ENCODE measurements around the gene YWHAE. TPM values are rescaled to one million over a fixed set of nuclear protein-coding genes. Genes with fewer than 3 reads are reported as not detected.
"Not testable (repeated sequence)": the region's sequence is repeated elsewhere in the genome, so short reads cannot be mapped to it uniquely, and the experiment has no call there.

YWHAE gene
- total RNA-seq, 2 donors from 2014 or later: 643 to 716 TPM

GRCh38 chr17:1391577-1391976 is 8.4 kb downstream of the YWHAE start:
- no peaks in the 10 kb centered on the region for H3K27me3 ChIP-seq (replicated peaks; ENCODE audit: insufficient read depth)
- WGBS: 88% methylated on average over 9 of the region's 9 CpGs
- H3K4me3 ChIP-seq: no peak overlapping the region
- no peak for DNase-seq (ENCODE audit: low spot score)
- intact Hi-C loops (cut with DNase I): no loop called here
- H3K9me3 ChIP-seq: no peaks in the 10 kb centered on the region
- no peaks in the 10 kb centered on the region for H3K36me3 ChIP-seq
- TF ChIP-seq CTCF (IDR thresholded peaks at IDR 0.05) (no peak), POLR2A (IDR thresholded peaks at IDR 0.05) (no peak), POLR2AphosphoS5 (IDR thresholded peaks at IDR 0.05) (no peak)
- peaks cover 23% of the 10 kb centered on the region for H3K4me1 ChIP-seq (replicated peaks)
- H3K27ac ChIP-seq: no peak overlapping the region

- DNase-seq (ENCODE audit: low spot score): no peak
- H3K36me3 ChIP-seq: no peaks in the 10 kb centered on the region
- no peaks in the 10 kb centered on the region for H3K27me3 ChIP-seq (replicated peaks; ENCODE audit: insufficient read depth)
- intact Hi-C loops (cut with DNase I): no loop called here
- H3K9me3 ChIP-seq: no peaks in the 10 kb centered on the region
- H3K4me3 ChIP-seq: no peak overlapping the region
- no peak for TF ChIP-seq POLR2A (IDR thresholded peaks at IDR 0.05)
- no peak for TF ChIP-seq CTCF (IDR thresholded peaks at IDR 0.05)
- peak; percentile 7 for TF ChIP-seq POLR2AphosphoS5 (IDR thresholded peaks at IDR 0.05)
- H3K27ac ChIP-seq: no peak overlapping the region
- H3K4me1 ChIP-seq (replicated peaks): peaks cover 23% of the 10 kb centered on the region
- 12% methylated on average over 6 of the region's 6 CpGs for WGBS
These were observed 9.3 kb downstream of the YWHAE start for GRCh38 chr17:1390432-1391367.

- 62% methylated on average over 22 of the region's 22 CpGs for WGBS
- H3K4me3 ChIP-seq; intact Hi-C loops (cut with DNase I); H3K36me3 ChIP-seq; H3K9me3 ChIP-seq; DNase-seq (ENCODE audit: low spot score); H3K27ac ChIP-seq; H3K27me3 ChIP-seq (replicated peaks; ENCODE audit: insufficient read depth): not testable (repeated sequence)
- peaks cover 16% of the 10 kb centered on the region for H3K4me1 ChIP-seq (replicated peaks)
These were observed 12.4 kb downstream of the YWHAE start for GRCh38 chr17:1387490-1388227.

GRCh38 chr17:1386675-1387190 is 13.3 kb downstream of the YWHAE start:
- H3K9me3 ChIP-seq; H3K27me3 ChIP-seq (replicated peaks; ENCODE audit: insufficient read depth); H3K36me3 ChIP-seq; H3K27ac ChIP-seq; H3K4me3 ChIP-seq; DNase-seq (ENCODE audit: low spot score); intact Hi-C loops (cut with DNase I): not testable (repeated sequence)
- WGBS: 83% methylated on average over 8 of the region's 8 CpGs
- peaks cover 14% of the 10 kb centered on the region for H3K4me1 ChIP-seq (replicated peaks)

- Histone ChIP-seq H3K9me3 (no peaks in the 10 kb centered on the region), H3K4me1 (replicated peaks) (peaks cover 10% of the 10 kb centered on the region), H3K36me3 (no peaks in the 10 kb centered on the region), H3K27me3 (replicated peaks; ENCODE audit: insufficient read depth) (no peaks in the 10 kb centered on the region), H3K4me3 (no peak overlapping the region), H3K27ac (no peak overlapping the region)
- no peak for DNase-seq (ENCODE audit: low spot score)
- no peak for TF ChIP-seq CTCF (IDR thresholded peaks at IDR 0.05)
- intact Hi-C loops (cut with DNase I): no loop called here
- WGBS: 73% methylated on average over 2 of the region's 2 CpGs
These were observed 13.8 kb downstream of the YWHAE start for GRCh38 chr17:1386265-1386664.
